Endothelial cell of umbilical vein (primary cell): ENCODE measurements around the gene MYBBP1A. TPM values are rescaled to one million over a fixed set of nuclear protein-coding genes. Genes with fewer than 3 reads are reported as not detected.

Experiments used
- BruUV-seq: library from RNA; stranded (reverse); fragments of 400-500 nt; replicated peaks from 2 replicates; lab custom pipeline; 2021; lab: Mats Ljungman, UMichigan
- CTCF ChIA-PET: fragments of 300-600, 350-600 bp; sonication (Branson Sonifier 250); formaldehyde crosslinking; loops from one replicate; lab custom pipeline; 2021; ENCODE audit warnings: antibody characterized with exemption, inconsistent platforms; lab: Charles Lee
- POLR2A ChIA-PET: fragments of 300-600, 350-600 bp; sonication (Branson Sonifier 250); formaldehyde crosslinking; loops from one replicate; lab custom pipeline; 2021; ENCODE audit warnings: antibody characterized with exemption, inconsistent platforms; lab: Charles Lee
- DNase-seq: peaks from one replicate; pipeline ENCODE4 v3.0.0-alpha.2; 2011; ENCODE audit warnings: low read depth, low spot score
- FAIRE-seq: peaks from 2 replicates; lab custom pipeline; 2011; peaks lifted over from hg19 to GRCh38; lab: Jason Lieb, UNC
- H2AFZ ChIP-seq: 2 replicates; pipeline ENCODE4 v1.6.0; 2012; ENCODE audit warnings: low read depth, low read length, control low read depth, inconsistent platforms
- H3K27ac ChIP-seq: 2 replicates; pipeline ENCODE4 v1.5.1; 2011; ENCODE audit warnings: low read depth, mild to moderate bottlenecking, control low read depth, low read length, moderate library complexity; ENCODE audit not compliant: insufficient read depth
- H3K27me3 ChIP-seq, 2 experiments: 2 replicates each; pipeline versions ENCODE4 v1.6.0 to v1.6.1; 2011; ENCODE audit warnings: low read length in 2 of 2, mixed read lengths in 1 of 2; ENCODE audit not compliant: control insufficient read depth in 2 of 2, insufficient read depth in 2 of 2
- H3K36me3 ChIP-seq, 2 experiments: 2 replicates in 1 of 2; 3 replicates in 1 of 2; pipeline ENCODE4 v1.5.1; 2011; ENCODE audit warnings: low read length in 2 of 2, mild to moderate bottlenecking in 1 of 2, moderate library complexity in 1 of 2; ENCODE audit not compliant: control insufficient read depth in 2 of 2, insufficient read depth in 2 of 2; ENCODE audit errors: extremely low read depth in 1 of 2
- H3K4me1 ChIP-seq: 3 replicates; pipeline ENCODE4 v1.5.1; 2011; ENCODE audit warnings: mild to moderate bottlenecking, low read length; ENCODE audit not compliant: control insufficient read depth, insufficient read depth; ENCODE audit errors: extremely low read depth
- H3K4me2 ChIP-seq: 2 replicates; pipeline ENCODE4 v1.6.1; 2011; ENCODE audit warnings: low read length, control low read depth, mixed read lengths; ENCODE audit not compliant: insufficient read depth
- H3K4me3 ChIP-seq, 3 experiments: fragments of 200-600 bp in 1 of 3; sonication (generic), shearing (Covaris generic) in 1 of 3; replicated peaks in 1 of 3; 2 replicates each; pipeline ENCODE4 v1.5.1; 2011 to 2016; ENCODE audit warnings: control low read depth in 3 of 3, low read length in 3 of 3, mild to moderate bottlenecking in 2 of 3, inconsistent platforms in 1 of 3, low read depth in 1 of 3, moderate library complexity in 1 of 3; ENCODE audit not compliant: insufficient read depth in 1 of 3
- H3K79me2 ChIP-seq: 2 replicates; pipeline ENCODE4 v1.6.0; 2012; ENCODE audit warnings: low read length, inconsistent platforms; ENCODE audit not compliant: control insufficient read depth, insufficient read depth
- H3K9ac ChIP-seq: replicated peaks from 2 replicates; pipeline ENCODE3; 2011; ENCODE audit warnings: low read length, control low read depth; ENCODE audit not compliant: insufficient read depth; ENCODE audit errors: extremely low read depth
- H3K9me1 ChIP-seq: replicated peaks from 3 replicates; pipeline ENCODE4 v1.6.0; 2011; ENCODE audit warnings: mild to moderate bottlenecking, low read length; ENCODE audit not compliant: control insufficient read depth, insufficient read depth; ENCODE audit errors: extremely low read depth
- H3K9me3 ChIP-seq: replicated peaks from 2 replicates; pipeline ENCODE4 v1.5.1; 2012; ENCODE audit warnings: low read length, inconsistent platforms; ENCODE audit not compliant: control insufficient read depth, insufficient read depth
- H4K20me1 ChIP-seq: replicated peaks from 2 replicates; pipeline ENCODE3; 2011; ENCODE audit warnings: mild to moderate bottlenecking, low read length; ENCODE audit not compliant: control insufficient read depth, insufficient read depth; ENCODE audit errors: extremely low read depth
- CTCF ChIP-seq, 2 donors: IDR thresholded peaks; 1 replicate in 1 of 2; 2 replicates in 1 of 2; pipeline ENCODE4 v1.5.1; 2011; ENCODE audit warnings: low read length in 2 of 2, mild to moderate bottlenecking in 2 of 2, moderate library complexity in 2 of 2, control low read depth in 1 of 2, inconsistent platforms in 1 of 2, low read depth in 1 of 2; ENCODE audit not compliant: insufficient read depth in 1 of 2; ENCODE audit errors: extremely low read depth in 1 of 2
- JUN ChIP-seq: IDR thresholded peaks from 2 replicates; pipeline ENCODE4 v1.6.1; 2011; ENCODE audit warnings: borderline replicate concordance, low read depth; ENCODE audit not compliant: insufficient read length, insufficient read depth
- dilution Hi-C: fragments of 300-500 bp; cut with MboI; formaldehyde crosslinking; loops from one replicate; pipeline ENCODE4 v1.15.0; 2019; ENCODE audit warnings: low sequenced_read_pairs; ENCODE audit not compliant: extremely low pct_ligation_motif_present
- intact Hi-C: fragments of 100-400 bp; cut with micrococcal nuclease; formaldehyde crosslinking; loops from one replicate; pipeline ENCODE4 v1.10.0; 2022
- polyA plus RNA-seq, 4 experiments: library from polyadenylated mRNA; depleted of rRNA in 3 of 4; stranded (reverse) in 3 of 4; unstranded in 1 of 4; fragments of >200 nt; gene quantifications; 2 replicates each; pipeline versions ENCODE4 v1.2.1 to v1.2.3, GENCODE V29; 2011 to 2012; ENCODE audit warnings: missing spikeins in 1 of 4
- total RNA-seq: library from RNA; stranded (reverse); gene quantifications from 2 replicates; pipeline ENCODE4 v1.2.3, GENCODE V29; 2021

The MYBBP1A gene
- total and polyA plus RNA-seq, 2 donors (not counting 3 experiments of a cell fraction or from before 2014, with no cell fraction given) = 26.8 to 79.2 TPM

- no peaks in the 10 kb centered on the region for H3K4me1 ChIP-seq
- H3K9me1 ChIP-seq = no peaks in the 10 kb centered on the region
- intact Hi-C loops = loop anchor here (1.0 kb wide), 1 partner anchor 60 kb away; no protein-coding TSS in a partner anchor
- ChIA-PET POLR2A (no interaction called here), CTCF (interaction anchor here (0.6 to 6.7 kb wide), 63 partner anchors 9 to 404 kb away, joined by 3 to 213 read pairs (median 5); partner anchors contain the start of genes CHRNE, MYBBP1A, PSMB6 and SMTNL2)
- dilution Hi-C loops = no loop called here
- FAIRE-seq = peak; percentile 83
- H3K27me3 ChIP-seq = peaks cover 0 to 5% of the 10 kb centered on the region in 2 experiments
- H2AFZ ChIP-seq = no peak overlapping the region
- no peak overlapping the region for H3K27ac ChIP-seq
- H3K9me3 ChIP-seq = no peaks in the 10 kb centered on the region
- no peaks in the 10 kb centered on the region for H3K36me3 ChIP-seq
- H3K4me2 ChIP-seq = no peak overlapping the region
- H3K4me3 ChIP-seq = no peak overlapping the region
- no peaks in the 10 kb centered on the region for H4K20me1 ChIP-seq
- peak; percentile 49 for DNase-seq
- no peak overlapping the region for H3K9ac ChIP-seq
- peak; percentile 57 to 78 for TF ChIP-seq CTCF (IDR thresholded peaks at IDR 0.05; ENCODE audit: extremely low read depth in 1 of 2, insufficient read depth in 1 of 2, low read depth in 1 of 2, low read length in 2 of 2)
- TF ChIP-seq JUN = no peak
- BruUV-seq = no TSS peak
- H3K79me2 ChIP-seq = no peaks in the 10 kb centered on the region
These were observed 11.6 kb upstream of the MYBBP1A start for GRCh38 chr17:4566785-4567184.
